ENCODE results near the gene NAP1L1.
A peak's percentile ranks its signal among the peaks of the same experiment; 100 is the strongest.

Gene NAP1L1

DNA sequence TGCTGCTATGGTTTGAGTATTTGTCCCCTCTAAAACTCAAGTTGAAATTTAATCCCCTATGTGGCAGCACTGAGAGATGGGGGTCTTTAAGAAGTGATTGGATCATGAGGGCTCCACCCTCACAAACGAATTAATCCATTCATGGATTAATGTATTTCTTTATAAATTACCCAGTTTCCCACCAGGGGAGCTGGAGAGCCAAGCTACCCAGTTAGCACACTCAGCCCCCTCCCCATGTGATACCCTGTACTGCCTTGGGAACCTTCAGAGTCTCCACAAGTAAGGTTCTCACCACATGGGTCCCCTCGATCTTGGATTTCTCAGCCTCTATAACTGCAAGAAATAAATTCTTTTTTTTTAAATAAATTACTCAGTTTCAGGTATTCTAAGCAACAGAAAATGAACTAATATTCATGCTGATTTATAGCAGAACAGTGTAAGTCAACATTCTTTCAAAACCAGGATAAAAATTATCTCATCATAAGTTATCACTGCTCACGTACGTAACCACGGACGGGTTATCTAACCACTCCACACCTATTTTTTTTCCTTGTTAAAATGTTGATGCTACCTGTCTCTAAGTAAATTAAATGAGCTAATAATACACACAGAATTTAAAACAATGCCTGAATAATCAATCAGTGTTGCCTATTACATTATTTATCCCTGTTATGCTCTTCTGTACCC lies 3.6 kb downstream of the NAP1L1 start:
- ChIA-PET CTCF (interaction anchor here (0.6 to 2.1 kb wide), 4 partner anchors 13 to 267 kb away, joined by 3 to 5 read pairs (median 4); no protein-coding TSS in a partner anchor), POLR2A (no interaction called here)
- H3K4me3 ChIP-seq (ENCODE audit: low read depth, low read length) = no peak overlapping the region
- no peak for DNase-seq (ENCODE audit: low read depth, low spot score)
- TF ChIP-seq, protein P1, sequence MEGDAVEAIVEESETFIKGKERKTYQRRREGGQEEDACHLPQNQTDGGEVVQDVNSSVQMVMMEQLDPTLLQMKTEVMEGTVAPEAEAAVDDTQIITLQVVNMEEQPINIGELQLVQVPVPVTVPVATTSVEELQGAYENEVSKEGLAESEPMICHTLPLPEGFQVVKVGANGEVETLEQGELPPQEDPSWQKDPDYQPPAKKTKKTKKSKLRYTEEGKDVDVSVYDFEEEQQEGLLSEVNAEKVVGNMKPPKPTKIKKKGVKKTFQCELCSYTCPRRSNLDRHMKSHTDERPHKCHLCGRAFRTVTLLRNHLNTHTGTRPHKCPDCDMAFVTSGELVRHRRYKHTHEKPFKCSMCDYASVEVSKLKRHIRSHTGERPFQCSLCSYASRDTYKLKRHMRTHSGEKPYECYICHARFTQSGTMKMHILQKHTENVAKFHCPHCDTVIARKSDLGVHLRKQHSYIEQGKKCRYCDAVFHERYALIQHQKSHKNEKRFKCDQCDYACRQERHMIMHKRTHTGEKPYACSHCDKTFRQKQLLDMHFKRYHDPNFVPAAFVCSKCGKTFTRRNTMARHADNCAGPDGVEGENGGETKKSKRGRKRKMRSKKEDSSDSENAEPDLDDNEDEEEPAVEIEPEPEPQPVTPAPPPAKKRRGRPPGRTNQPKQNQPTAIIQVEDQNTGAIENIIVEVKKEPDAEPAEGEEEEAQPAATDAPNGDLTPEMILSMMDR (IDR thresholded peaks at IDR 0.05; ENCODE audit: insufficient read depth, low read length, missing control alignments) = peak; percentile 0

DNA sequence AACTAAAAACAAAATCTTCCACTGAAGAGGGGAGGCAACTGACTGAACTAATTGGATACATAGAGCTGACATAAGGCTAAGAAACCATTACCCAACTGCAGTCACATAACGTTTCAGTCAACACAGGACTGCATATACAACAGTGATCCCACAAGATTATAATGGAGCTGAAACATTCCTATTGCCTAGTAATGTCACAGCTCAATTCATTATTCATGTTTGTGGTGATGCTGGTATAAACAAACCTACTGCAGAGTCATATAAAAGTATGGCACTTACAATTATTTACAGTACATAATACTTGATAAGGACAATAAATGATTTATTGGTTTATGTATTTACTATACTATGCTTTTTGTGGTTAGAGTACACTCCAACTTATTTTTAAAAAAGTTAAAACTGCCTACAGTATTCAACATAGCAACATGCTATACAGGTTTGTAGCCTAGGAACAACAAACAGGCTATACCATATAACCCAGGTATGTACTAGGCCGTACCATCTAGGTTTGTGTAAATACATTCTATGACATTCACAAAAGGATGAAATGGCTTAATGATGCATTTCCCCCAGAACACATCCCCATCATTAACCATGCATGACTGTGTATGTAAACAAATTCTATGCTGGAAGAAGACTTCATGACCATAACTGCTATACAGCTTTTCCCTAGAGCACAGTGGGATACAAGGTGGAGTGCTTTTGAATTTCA lies 4.3 kb downstream of the NAP1L1 start:
- DNase-seq (ENCODE audit: low read depth, low spot score) = no peak
- TF ChIP-seq, protein P1 (IDR thresholded peaks at IDR 0.05; ENCODE audit: insufficient read depth, low read length, missing control alignments) = no peak
- POLR2A ChIA-PET = no interaction called here
- H3K4me3 ChIP-seq (ENCODE audit: low read depth, low read length) = no peak overlapping the region
- CTCF ChIA-PET = interaction anchor here (1.3 to 2.1 kb wide), 3 partner anchors 25 to 267 kb away, joined by 3 to 7 read pairs (median 5); no protein-coding TSS in a partner anchor

GRCh38 chr12:76078748-76079147 lies 5.7 kb downstream of the NAP1L1 start:
- TF ChIP-seq, protein P1 (IDR thresholded peaks at IDR 0.05; ENCODE audit: insufficient read depth, low read length, missing control alignments) = no peak
- no peak for DNase-seq (ENCODE audit: low read depth, low spot score)
- ChIA-PET CTCF (interaction anchor here (0.7 to 1.7 kb wide), 4 partner anchors 9 to 269 kb away, joined by 3 to 7 read pairs (median 4); no protein-coding TSS in a partner anchor), POLR2A (no interaction called here)
- no peak overlapping the region for H3K4me3 ChIP-seq (ENCODE audit: low read depth, low read length)

DNA sequence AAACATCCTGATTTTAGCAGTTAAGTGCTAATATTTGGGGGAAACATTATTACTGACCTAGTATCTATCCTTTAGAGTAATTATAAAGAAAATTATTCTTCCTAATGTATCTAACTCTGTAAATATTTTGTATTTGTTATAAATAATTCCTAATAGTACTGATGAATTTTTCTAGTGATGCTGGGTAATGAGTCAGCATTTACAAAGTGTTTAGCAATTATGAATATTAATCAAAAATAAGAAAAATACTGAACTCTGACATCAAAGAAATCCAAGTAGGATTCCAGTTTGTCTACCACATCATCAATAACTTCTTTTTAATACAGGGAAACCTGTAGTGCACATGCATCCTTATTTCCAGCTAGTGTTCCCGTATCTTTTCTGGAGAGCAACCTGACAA lies 9.0 kb downstream of the NAP1L1 start:
- POLR2A ChIA-PET = no interaction called here
- no peak for DNase-seq (ENCODE audit: low read depth, low spot score)
- CTCF ChIA-PET = no interaction called here
- TF ChIP-seq, protein P1 (IDR thresholded peaks at IDR 0.05; ENCODE audit: insufficient read depth, low read length, missing control alignments) = no peak
- no peak overlapping the region for H3K4me3 ChIP-seq (ENCODE audit: low read depth, low read length)

DNA sequence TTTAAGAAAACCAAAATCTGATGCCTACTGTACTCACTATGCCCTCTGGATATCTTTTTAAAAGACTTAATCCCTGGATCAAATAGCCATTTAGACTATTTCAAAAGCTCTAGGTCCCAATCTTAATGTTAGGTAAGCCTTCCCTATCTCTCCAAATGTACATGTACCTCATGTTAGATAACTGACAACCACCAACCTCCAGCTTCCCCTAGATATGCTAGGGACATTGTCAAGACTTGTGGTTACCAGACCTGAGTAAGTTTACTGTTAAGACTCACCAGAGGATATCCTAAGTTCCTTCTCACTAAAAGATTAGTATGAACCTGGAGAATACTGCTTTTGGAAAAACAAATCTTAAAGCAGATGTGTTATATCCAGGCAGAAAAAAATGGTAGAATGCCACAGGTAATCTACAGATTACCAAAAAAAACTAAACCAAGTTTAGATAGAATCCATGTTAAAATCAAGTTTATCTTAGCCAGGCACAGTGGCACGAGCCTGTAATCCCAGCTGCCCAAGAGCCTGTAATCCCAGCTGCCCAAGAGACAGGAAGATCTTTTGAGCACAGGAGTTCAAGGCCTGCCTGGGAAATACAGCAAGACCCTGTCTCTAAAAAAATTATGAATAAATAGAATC lies 9.7 kb downstream of the NAP1L1 start:
- ChIA-PET CTCF (no interaction called here), POLR2A (no interaction called here)
- TF ChIP-seq, protein P1 (IDR thresholded peaks at IDR 0.05; ENCODE audit: insufficient read depth, low read length, missing control alignments) = no peak
- no peak overlapping the region for H3K4me3 ChIP-seq (ENCODE audit: low read depth, low read length)
- DNase-seq (ENCODE audit: low read depth, low spot score) = no peak

- TF ChIP-seq, protein P1 (IDR thresholded peaks at IDR 0.05; ENCODE audit: insufficient read depth, low read length, missing control alignments) = no peak
- no peak for DNase-seq (ENCODE audit: low read depth, low spot score)
- CTCF ChIA-PET = no interaction called here
- POLR2A ChIA-PET = no interaction called here
- H3K4me3 ChIP-seq (ENCODE audit: low read depth, low read length) = no peak overlapping the region
Observed at GRCh38 chr12:76073561-76073960, 10.9 kb downstream of the NAP1L1 start.

Data from AG04449 (cell line).